ENCODE measurements around the gene DTNB.

The DTNB gene

GRCh38 chr2:25337276-25337675, 336.1 kb downstream of the DTNB start:
- DNase-seq = no peak

GRCh38 chr2:25336383-25336841, 337.0 kb downstream of the DTNB start:
- DNase-seq = no peak

- DNase-seq = no peak
These were observed 337.4 kb downstream of the DTNB start for GRCh38 chr2:25335971-25336370.

GRCh38 chr2:25335204-25335603, 338.2 kb downstream of the DTNB start:
- DNase-seq = no peak

GRCh38 chr2:25334482-25334881, 338.9 kb downstream of the DTNB start:
- no peak for DNase-seq

GRCh38 chr2:25333981-25334380, 339.4 kb downstream of the DTNB start:
- no peak for DNase-seq

- DNase-seq = no peak
These were observed 340.8 kb downstream of the DTNB start for GRCh38 chr2:25332571-25332970.

- no peak for DNase-seq
These were observed 341.6 kb downstream of the DTNB start for GRCh38 chr2:25331686-25332365.

GRCh38 chr2:25330937-25331336, 342.4 kb downstream of the DTNB start:
- DNase-seq = no peak

- peak; percentile 2 for DNase-seq
These were observed 343.1 kb downstream of the DTNB start for GRCh38 chr2:25330273-25330672.

GRCh38 chr2:25328152-25329085, 345.0 kb downstream of the DTNB start:
- DNase-seq = peak; percentile 1
